SH-SY5Y (cell line): ENCODE measurements around the gene AP1S3.

Experiments used
- GATA2 ChIP-seq: IDR thresholded peaks from 2 replicates; pipeline ENCODE4 v1.6.1; 2011; ENCODE audit warnings: mild to moderate bottlenecking, low read depth, low read length
- GATA3 ChIP-seq: IDR thresholded peaks from 2 replicates; pipeline ENCODE4 v1.6.1; 2011; ENCODE audit warnings: low read depth, mild to moderate bottlenecking, low read length, moderate library complexity

DNA sequence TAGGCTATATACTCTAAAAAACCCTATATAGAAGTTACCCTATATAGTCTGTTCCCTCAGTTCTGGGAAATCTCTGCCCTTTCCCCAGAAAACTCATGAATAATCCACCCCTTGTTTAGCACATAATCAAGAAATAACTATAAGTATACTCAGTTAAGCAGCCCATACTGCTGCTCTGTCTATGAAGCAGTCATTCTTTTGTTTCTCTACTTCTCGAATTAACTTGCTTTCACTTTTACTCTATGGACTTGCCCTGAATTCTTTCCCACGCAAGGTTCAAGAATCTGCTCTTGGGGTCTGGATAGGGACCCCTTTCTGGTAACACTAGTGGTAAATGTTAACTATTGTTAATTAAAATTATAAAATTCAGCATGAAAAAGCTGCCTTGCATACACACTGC lies 17.4 kb upstream of the AP1S3 start:
- no peak for TF ChIP-seq GATA3
- TF ChIP-seq GATA2: no peak
